Chondrocyte (in vitro differentiated cells): ENCODE measurements around the gene ASCC3. TPM values are rescaled to one million over a fixed set of nuclear protein-coding genes. Genes with fewer than 3 reads are reported as not detected.
"Not testable (repeated sequence)": the region's sequence is repeated elsewhere in the genome, so short reads cannot be mapped to it uniquely, and the experiment has no call there.

ENCODE experiments used
- DNase-seq: peaks from one replicate; pipeline ENCODE4 v3.0.0; 2021; ENCODE audit warnings: mixed read lengths, low spot score
- H3K27ac Mint-ChIP-seq: one replicate; pipeline ENCODE4 v1.8.0; 2021; ENCODE audit warnings: mild to moderate bottlenecking, moderate library complexity, mixed read lengths; ENCODE audit not compliant: unreplicated experiment
- H3K27me3 Mint-ChIP-seq: 2 replicates; pipeline ENCODE4 v1.8.0; 2021; ENCODE audit warnings: low read depth, mixed read lengths
- H3K36me3 Mint-ChIP-seq: 2 replicates; pipeline ENCODE4 v1.8.0; 2021; ENCODE audit warnings: low read depth, mixed read lengths
- H3K4me1 Mint-ChIP-seq: 2 replicates; pipeline ENCODE4 v1.8.0; 2021; ENCODE audit warnings: low read depth, mild to moderate bottlenecking, mixed read lengths
- H3K4me3 Mint-ChIP-seq: one replicate; pipeline ENCODE4 v1.8.0; 2021; ENCODE audit warnings: mild to moderate bottlenecking, moderate library complexity, mixed read lengths; ENCODE audit not compliant: unreplicated experiment
- H3K9me3 Mint-ChIP-seq: 2 replicates; pipeline ENCODE4 v1.8.0; 2021; ENCODE audit warnings: low read depth, mixed read lengths
- total RNA-seq: library from RNA; stranded (reverse); gene quantifications from 3 replicates; pipeline ENCODE4 v1.2.1, GENCODE V29; 2021
- TF ChIP-seq, protein P1 (sequence below): fragments of 200-600 bp; sonication (generic); IDR thresholded peaks from 2 replicates; pipeline ENCODE4 v1.5.0; 2021; ENCODE audit warnings: antibody characterized with exemption, mild to moderate bottlenecking, moderate library complexity

ASCC3 gene
- total RNA-seq, 1 donor from 2014 or later: 54.3 TPM

DNA sequence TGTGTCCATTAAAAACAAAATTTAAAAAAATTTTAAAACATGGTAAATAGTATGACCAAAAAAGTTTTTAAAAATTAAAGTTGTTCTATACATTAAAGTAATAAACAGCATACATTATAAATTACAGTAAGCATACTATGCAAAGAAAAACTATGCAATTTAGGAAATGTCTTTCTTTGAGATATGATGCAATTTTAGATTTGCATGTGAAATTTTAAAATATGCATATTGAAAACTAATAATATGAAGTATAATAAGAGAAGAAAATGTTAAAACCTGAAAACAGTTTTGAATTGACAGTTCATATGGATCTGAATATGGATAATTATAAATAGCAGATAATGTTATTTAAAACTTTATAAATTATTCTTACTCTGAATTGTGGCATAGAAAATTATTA, 43.1 kb downstream of the ASCC3 start:
- H3K27me3 Mint-ChIP-seq: no peaks in the 10 kb centered on the region
- H3K27ac Mint-ChIP-seq: no peak overlapping the region
- peaks cover 14% of the 10 kb centered on the region for H3K4me1 Mint-ChIP-seq
- H3K36me3 Mint-ChIP-seq: peaks cover 1% of the 10 kb centered on the region
- no peak for DNase-seq
- H3K4me3 Mint-ChIP-seq: no peak overlapping the region
- TF ChIP-seq, protein P1, sequence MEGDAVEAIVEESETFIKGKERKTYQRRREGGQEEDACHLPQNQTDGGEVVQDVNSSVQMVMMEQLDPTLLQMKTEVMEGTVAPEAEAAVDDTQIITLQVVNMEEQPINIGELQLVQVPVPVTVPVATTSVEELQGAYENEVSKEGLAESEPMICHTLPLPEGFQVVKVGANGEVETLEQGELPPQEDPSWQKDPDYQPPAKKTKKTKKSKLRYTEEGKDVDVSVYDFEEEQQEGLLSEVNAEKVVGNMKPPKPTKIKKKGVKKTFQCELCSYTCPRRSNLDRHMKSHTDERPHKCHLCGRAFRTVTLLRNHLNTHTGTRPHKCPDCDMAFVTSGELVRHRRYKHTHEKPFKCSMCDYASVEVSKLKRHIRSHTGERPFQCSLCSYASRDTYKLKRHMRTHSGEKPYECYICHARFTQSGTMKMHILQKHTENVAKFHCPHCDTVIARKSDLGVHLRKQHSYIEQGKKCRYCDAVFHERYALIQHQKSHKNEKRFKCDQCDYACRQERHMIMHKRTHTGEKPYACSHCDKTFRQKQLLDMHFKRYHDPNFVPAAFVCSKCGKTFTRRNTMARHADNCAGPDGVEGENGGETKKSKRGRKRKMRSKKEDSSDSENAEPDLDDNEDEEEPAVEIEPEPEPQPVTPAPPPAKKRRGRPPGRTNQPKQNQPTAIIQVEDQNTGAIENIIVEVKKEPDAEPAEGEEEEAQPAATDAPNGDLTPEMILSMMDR: no peak
- H3K9me3 Mint-ChIP-seq: peaks cover 8% of the 10 kb centered on the region

DNA sequence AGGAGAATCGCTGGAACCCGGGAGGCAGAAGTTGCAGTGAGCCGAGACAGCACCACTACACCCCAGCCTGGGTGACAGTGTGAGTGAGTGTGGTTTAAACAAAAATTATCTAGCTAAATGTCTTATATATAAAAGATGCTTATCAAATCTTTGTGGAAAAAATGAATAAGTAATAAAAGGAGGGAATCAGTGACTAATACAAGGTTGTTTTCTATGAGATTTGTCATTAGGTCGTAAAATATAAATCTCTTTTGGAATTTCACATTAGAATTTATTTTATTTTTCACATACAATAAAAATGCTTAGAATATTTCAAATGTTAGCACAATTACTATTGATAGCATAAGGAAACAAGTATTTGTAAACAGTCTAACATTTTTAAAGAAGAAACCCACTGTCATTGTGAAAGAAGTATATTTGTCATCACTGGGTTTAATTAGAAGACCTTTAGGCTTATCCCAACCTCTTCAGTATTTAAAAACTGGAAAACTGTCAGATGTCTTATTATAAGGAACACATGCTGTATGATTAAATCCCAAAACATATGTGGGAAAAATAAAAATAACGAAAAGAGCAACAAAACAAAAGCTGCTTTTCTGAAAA, 47.1 kb downstream of the ASCC3 start:
- no peak overlapping the region for H3K27ac Mint-ChIP-seq
- TF ChIP-seq, protein P1: no peak

DNA sequence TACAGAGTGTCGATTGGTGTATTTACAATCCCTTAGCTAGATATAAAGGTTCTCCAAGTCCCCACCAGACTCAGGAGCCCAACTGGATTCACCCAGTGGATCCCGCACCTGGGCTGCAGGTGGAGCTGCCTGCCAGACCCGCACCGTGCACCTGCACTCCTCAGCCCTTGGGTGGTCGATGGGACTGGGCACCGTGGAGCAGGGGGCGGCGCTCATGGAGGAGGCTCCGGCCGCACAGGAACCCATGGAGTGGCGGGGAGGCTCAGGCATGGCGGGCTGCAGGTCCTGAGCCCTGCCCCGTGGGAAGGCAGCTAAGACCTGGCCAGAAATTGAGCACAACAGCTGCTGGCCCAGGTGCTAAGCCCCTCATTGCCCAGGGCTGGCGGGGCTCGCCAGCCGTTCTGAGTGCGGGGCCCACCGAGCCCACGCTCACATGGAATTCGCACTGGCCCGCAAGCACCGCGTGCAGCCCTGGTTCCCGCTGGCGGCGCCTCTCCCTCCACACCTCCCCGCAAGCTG, 52.0 kb downstream of the ASCC3 start:
- H3K36me3 Mint-ChIP-seq, H3K9me3 Mint-ChIP-seq, H3K27me3 Mint-ChIP-seq, H3K27ac Mint-ChIP-seq, H3K4me3 Mint-ChIP-seq, DNase-seq, H3K4me1 Mint-ChIP-seq: not testable (repeated sequence)

More for the DNA sequence above, 47.1 kb downstream of the ASCC3 start:
- H3K9me3 Mint-ChIP-seq: peaks cover 8% of the 10 kb centered on the region
- H3K4me1 Mint-ChIP-seq: peaks cover 6% of the 10 kb centered on the region
- no peaks in the 10 kb centered on the region for H3K27me3 Mint-ChIP-seq
- no peak overlapping the region for H3K4me3 Mint-ChIP-seq
- H3K36me3 Mint-ChIP-seq: peaks cover 2% of the 10 kb centered on the region
- no peak for DNase-seq

DNA sequence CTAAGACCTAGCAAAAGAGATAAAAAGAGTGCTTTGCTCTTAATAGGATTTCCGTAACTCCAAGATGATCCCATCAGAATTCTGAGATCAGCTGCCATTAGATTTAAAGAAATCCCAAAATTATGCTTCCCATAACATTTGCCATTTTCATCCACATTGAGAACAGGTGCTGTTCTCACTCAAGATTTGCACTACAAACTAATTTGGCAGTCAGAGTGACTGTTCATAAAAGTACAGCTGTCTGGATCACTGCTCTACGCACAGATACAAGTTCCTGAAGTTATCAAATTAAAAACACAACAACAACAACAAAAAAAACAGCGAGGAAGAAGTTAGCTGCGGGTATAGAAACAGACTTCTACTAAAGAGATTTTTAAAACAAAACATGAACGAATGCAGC, 58.1 kb downstream of the ASCC3 start:
- peaks cover 2% of the 10 kb centered on the region for H3K36me3 Mint-ChIP-seq
- no peak for DNase-seq
- TF ChIP-seq, protein P1: no peak
- H3K27me3 Mint-ChIP-seq: no peaks in the 10 kb centered on the region
- no peaks in the 10 kb centered on the region for H3K9me3 Mint-ChIP-seq
- H3K4me3 Mint-ChIP-seq: no peak overlapping the region
- H3K27ac Mint-ChIP-seq: no peak overlapping the region
- H3K4me1 Mint-ChIP-seq: no peaks in the 10 kb centered on the region

DNA sequence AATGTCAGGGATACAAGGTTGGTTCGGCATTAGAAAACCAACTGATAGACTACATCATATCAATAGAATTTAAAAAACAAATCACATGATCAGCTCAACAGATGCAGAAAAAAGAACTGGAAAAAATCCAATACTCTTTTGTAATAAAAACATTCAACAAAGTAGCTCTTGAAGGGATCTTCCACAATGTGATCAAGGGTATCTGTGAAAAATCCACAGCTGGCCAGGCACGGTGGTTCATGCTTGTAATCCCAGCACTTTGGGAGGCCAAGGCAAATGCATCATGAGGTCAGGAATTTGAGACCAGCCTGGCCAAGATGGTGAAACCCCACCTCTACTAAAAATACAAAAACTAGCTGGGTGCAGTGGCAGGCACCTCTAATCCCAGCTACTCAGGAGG, 63.1 kb downstream of the ASCC3 start:
- TF ChIP-seq, protein P1: no peak
- H3K9me3 Mint-ChIP-seq: peaks cover 20% of the 10 kb centered on the region
- no peaks in the 10 kb centered on the region for H3K27me3 Mint-ChIP-seq
- no peak overlapping the region for H3K27ac Mint-ChIP-seq
- no peak overlapping the region for H3K4me3 Mint-ChIP-seq
- H3K36me3 Mint-ChIP-seq: no peaks in the 10 kb centered on the region
- peaks cover 12% of the 10 kb centered on the region for H3K4me1 Mint-ChIP-seq
- no peak for DNase-seq

DNA sequence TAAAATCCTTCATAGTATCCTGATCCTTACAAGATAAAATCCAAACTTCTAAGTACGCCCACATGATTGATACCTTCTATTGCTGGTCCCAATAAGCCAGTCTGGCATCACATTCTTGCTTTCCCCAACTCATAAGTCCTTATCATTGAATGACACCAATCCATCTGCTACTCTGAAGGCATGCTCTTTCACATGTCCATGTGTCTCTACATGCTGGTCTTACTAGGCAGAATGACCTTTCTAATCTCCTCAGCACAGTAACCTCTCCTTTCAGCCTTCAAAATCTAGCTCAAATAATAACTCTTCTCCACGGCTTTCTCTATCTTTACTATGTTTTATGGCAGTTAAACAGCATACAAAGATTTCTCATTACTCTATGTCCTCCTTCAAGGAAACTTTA, 71.1 kb downstream of the ASCC3 start:
- Mint-ChIP-seq H3K27ac (no peak overlapping the region), H3K4me3 (no peak overlapping the region), H3K27me3 (no peaks in the 10 kb centered on the region), H3K9me3 (peaks cover 6% of the 10 kb centered on the region), H3K4me1 (peaks cover 11% of the 10 kb centered on the region), H3K36me3 (peaks cover 4% of the 10 kb centered on the region)
- no peak for DNase-seq
- TF ChIP-seq, protein P1: no peak
